Liver (tissue), 9 donors: ENCODE results near the gene CNDP2. TPM values are rescaled to one million over a fixed set of nuclear protein-coding genes. Genes with fewer than 3 reads are reported as not detected.

Experiments used
- DNase-seq: peaks from one replicate; pipeline ENCODE4 v3.0.0-alpha.2; 2017; ENCODE audit warnings: low spot score
- H3K27ac ChIP-seq, 2 donors: one replicate each; pipeline ENCODE4 v1.7.0; 2013; ENCODE audit warnings: inconsistent platforms in 2 of 2, low read length in 2 of 2, control low read depth in 1 of 2, low read depth in 1 of 2, mild to moderate bottlenecking in 1 of 2
- H3K27me3 ChIP-seq, 4 donors: one replicate each; pipeline versions ENCODE4 v1.6.1 to v1.7.0; 2013; ENCODE audit warnings: low read length in 3 of 4, inconsistent platforms in 1 of 4, mild to moderate bottlenecking in 1 of 4, moderate library complexity in 1 of 4; ENCODE audit not compliant: control insufficient read depth in 4 of 4, insufficient read depth in 4 of 4
- H3K36me3 ChIP-seq, 4 donors: one replicate each; pipeline versions ENCODE4 v1.6.1 to v1.7.0; 2013; ENCODE audit warnings: low read length in 3 of 4, mild to moderate bottlenecking in 3 of 4, low read depth in 1 of 4, moderate library complexity in 1 of 4; ENCODE audit not compliant: control insufficient read depth in 4 of 4, insufficient read depth in 3 of 4
- H3K4me1 ChIP-seq, 4 donors: one replicate each; pipeline versions ENCODE4 v1.6.1 to v1.7.0; 2013; ENCODE audit warnings: low read length in 3 of 4, mild to moderate bottlenecking in 3 of 4, moderate library complexity in 1 of 4; ENCODE audit not compliant: control insufficient read depth in 4 of 4, insufficient read depth in 4 of 4
- H3K4me3 ChIP-seq, 3 donors: one replicate each; pipeline versions ENCODE4 v1.6.1 to v1.7.0; 2013; ENCODE audit warnings: low read length in 3 of 3, control low read depth in 1 of 3, low read depth in 1 of 3, mild to moderate bottlenecking in 1 of 3
- H3K9ac ChIP-seq, 2 donors: one replicate each; pipeline ENCODE4 v1.7.0; 2013; ENCODE audit warnings: low read length in 2 of 2, mild to moderate bottlenecking in 2 of 2, moderate library complexity in 2 of 2, control low read depth in 1 of 2, low read depth in 1 of 2
- H3K9me3 ChIP-seq, 4 donors: one replicate each; pipeline versions ENCODE4 v1.6.1 to v1.7.0; 2013; ENCODE audit warnings: low read length in 3 of 4; ENCODE audit not compliant: control insufficient read depth in 4 of 4
- ATF3 ChIP-seq: IDR thresholded peaks from 2 replicates; pipeline ENCODE4 v1.6.1; 2016; ENCODE audit warnings: antibody characterized with exemption
- CTCF ChIP-seq: fragments of 150-350 bp; IDR thresholded peaks from 2 replicates; pipeline ENCODE4 v1.5.1; 2017; ENCODE audit warnings: improper control_type of control experiment, low read depth, low read length; ENCODE audit not compliant: missing input control
- EGR1 ChIP-seq, 2 donors: IDR thresholded peaks; 2 replicates each; pipeline ENCODE4 v1.6.1; 2016 to 2018; ENCODE audit warnings: antibody characterized with exemption in 2 of 2, low read depth in 2 of 2
- GABPA ChIP-seq, 2 donors: IDR thresholded peaks in 1 of 2; conservative IDR thresholded peaks in 1 of 2; 2 replicates each; pipeline ENCODE4 v1.6.1; 2016; ENCODE audit warnings: antibody characterized with exemption in 2 of 2, mild to moderate bottlenecking in 1 of 2, moderate library complexity in 1 of 2
- HNF4A ChIP-seq, 2 donors: conservative IDR thresholded peaks; 2 replicates each; pipeline ENCODE4 v1.6.1; 2016; ENCODE audit warnings: antibody characterized with exemption in 2 of 2, mild to moderate bottlenecking in 2 of 2
- HNF4G ChIP-seq: IDR thresholded peaks from 2 replicates; pipeline ENCODE4 v1.6.1; 2016; ENCODE audit warnings: antibody characterized with exemption
- JUND ChIP-seq, 2 donors: IDR thresholded peaks; 2 replicates each; pipeline ENCODE4 v1.6.1; 2016; ENCODE audit warnings: antibody characterized with exemption in 2 of 2
- NR2F2 ChIP-seq: IDR thresholded peaks from 2 replicates; pipeline ENCODE4 v1.6.1; 2016; ENCODE audit warnings: antibody characterized with exemption
- RXRA ChIP-seq, 2 donors: IDR thresholded peaks; 2 replicates each; pipeline ENCODE4 v1.6.1; 2017 to 2018; ENCODE audit warnings: antibody characterized with exemption in 2 of 2, mild to moderate bottlenecking in 1 of 2
- SP1 ChIP-seq: IDR thresholded peaks from 2 replicates; pipeline ENCODE4 v1.6.1; 2018; ENCODE audit warnings: antibody characterized with exemption, mild to moderate bottlenecking
- TAF1 ChIP-seq: conservative IDR thresholded peaks from 2 replicates; pipeline ENCODE4 v1.6.1; 2016; ENCODE audit warnings: antibody characterized with exemption, mild to moderate bottlenecking
- YY1 ChIP-seq: IDR thresholded peaks from 2 replicates; pipeline ENCODE4 v1.6.1; 2016; ENCODE audit warnings: antibody characterized with exemption, mild to moderate bottlenecking
- ZBTB33 ChIP-seq: IDR thresholded peaks from 2 replicates; pipeline ENCODE4 v1.6.1; 2016; ENCODE audit warnings: antibody characterized with exemption
- WGBS: extraction: QIAGEN DNeasy Blood & Tissue Kit; methylation state at CpG from one replicate; pipeline ENCODE4 v1.1.7; 2013; 5-methylcytosine and 5-hydroxymethylcytosine counted together
- polyA plus RNA-seq, 2 donors: library from polyadenylated mRNA; stranded (reverse) in 1 of 2; unstranded in 1 of 2; fragments of 200-250 nt in 1 of 2; fragments of >200 nt in 1 of 2; fragmentation: Nextera tagmentation in 1 of 2; extraction: Ambion mirVana in 1 of 2; gene quantifications; one replicate each; pipeline versions ENCODE4 v1.2.1 to v1.2.3, GENCODE V29; 2013 to 2015
- total RNA-seq, 2 donors: library from RNA; depleted of rRNA; stranded (reverse); fragments of >200 nt; gene quantifications; one replicate each; pipeline ENCODE4 v1.2.3, GENCODE V29; 2014
- TF ChIP-seq, protein P1 (sequence below): IDR thresholded peaks from 2 replicates; pipeline ENCODE4 v1.6.1; 2016; ENCODE audit warnings: antibody characterized with exemption, mild to moderate bottlenecking
- TF ChIP-seq, protein P2 (sequence below): IDR thresholded peaks from 2 replicates; pipeline ENCODE4 v1.6.1; 2016; ENCODE audit warnings: antibody characterized with exemption
- donor health status: healthy.
- donor health status: healthy.
- donor health status: healthy.
- donor health status: healthy.
- donor health status: healthy.

CNDP2 gene
- total and polyA plus RNA-seq, 4 donors = 65.5 to 167 (median 141) TPM

DNA sequence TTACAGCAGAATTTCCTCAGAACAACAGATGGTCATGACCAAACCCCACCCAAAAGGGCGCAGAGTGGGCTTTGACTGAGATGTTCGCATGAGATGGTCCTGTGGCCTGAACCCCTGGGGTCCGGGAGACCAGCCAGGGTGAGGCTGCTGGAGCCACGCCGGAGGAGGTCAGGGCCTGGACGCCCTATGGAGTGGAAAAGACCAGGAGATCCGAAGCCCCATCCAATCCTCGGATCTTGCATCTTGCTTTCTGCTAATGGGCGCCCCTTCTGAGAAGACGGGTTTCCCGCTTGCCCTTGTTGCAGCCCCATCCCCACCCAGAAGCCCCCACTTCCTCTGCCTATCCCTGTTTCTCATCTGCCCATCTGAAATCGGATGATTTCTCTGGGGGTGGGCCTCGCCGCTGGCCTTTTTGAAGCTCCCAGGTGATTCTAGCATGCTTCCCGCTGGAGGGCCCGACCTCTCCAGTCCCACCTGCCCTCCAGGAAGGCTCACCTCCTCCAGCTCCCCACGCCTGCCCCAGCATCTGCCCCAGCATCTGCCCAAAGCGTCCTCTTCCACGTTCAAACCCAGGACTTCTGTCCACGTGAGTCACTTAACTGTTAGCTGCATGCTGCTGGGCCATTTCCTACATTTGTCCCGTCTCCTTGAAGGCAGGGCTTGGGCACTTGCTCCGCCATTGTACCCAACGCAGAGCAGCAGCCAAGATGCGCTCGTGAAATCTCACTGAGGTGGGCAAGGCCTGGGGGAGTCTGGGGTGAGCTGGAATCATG lies 33.8 kb downstream of the CNDP2 start:
- H3K4me1 ChIP-seq = no peaks in the 10 kb centered on the region
- H3K27ac ChIP-seq = no peak overlapping the region
- no peaks in the 10 kb centered on the region for H3K9me3 ChIP-seq
- H3K4me3 ChIP-seq = no peak overlapping the region
- no peak for TF ChIP-seq HNF4G
- no peak for TF ChIP-seq JUND (IDR thresholded peaks at IDR 0.05)
- TF ChIP-seq NR2F2 = no peak
- TF ChIP-seq, protein P1, sequence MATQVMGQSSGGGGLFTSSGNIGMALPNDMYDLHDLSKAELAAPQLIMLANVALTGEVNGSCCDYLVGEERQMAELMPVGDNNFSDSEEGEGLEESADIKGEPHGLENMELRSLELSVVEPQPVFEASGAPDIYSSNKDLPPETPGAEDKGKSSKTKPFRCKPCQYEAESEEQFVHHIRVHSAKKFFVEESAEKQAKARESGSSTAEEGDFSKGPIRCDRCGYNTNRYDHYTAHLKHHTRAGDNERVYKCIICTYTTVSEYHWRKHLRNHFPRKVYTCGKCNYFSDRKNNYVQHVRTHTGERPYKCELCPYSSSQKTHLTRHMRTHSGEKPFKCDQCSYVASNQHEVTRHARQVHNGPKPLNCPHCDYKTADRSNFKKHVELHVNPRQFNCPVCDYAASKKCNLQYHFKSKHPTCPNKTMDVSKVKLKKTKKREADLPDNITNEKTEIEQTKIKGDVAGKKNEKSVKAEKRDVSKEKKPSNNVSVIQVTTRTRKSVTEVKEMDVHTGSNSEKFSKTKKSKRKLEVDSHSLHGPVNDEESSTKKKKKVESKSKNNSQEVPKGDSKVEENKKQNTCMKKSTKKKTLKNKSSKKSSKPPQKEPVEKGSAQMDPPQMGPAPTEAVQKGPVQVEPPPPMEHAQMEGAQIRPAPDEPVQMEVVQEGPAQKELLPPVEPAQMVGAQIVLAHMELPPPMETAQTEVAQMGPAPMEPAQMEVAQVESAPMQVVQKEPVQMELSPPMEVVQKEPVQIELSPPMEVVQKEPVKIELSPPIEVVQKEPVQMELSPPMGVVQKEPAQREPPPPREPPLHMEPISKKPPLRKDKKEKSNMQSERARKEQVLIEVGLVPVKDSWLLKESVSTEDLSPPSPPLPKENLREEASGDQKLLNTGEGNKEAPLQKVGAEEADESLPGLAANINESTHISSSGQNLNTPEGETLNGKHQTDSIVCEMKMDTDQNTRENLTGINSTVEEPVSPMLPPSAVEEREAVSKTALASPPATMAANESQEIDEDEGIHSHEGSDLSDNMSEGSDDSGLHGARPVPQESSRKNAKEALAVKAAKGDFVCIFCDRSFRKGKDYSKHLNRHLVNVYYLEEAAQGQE = no peak
- no peak for TF ChIP-seq HNF4A (conservative IDR thresholded peaks at IDR 0.05)
- no peak for TF ChIP-seq ATF3
- TF ChIP-seq YY1 = no peak
- no peak for TF ChIP-seq RXRA (IDR thresholded peaks at IDR 0.05)
- TF ChIP-seq EGR1 (IDR thresholded peaks at IDR 0.05; ENCODE audit: low read depth in 2 of 2) = no peak
- no peak for TF ChIP-seq SP1
- no peak for TF ChIP-seq CTCF
- no peaks in the 10 kb centered on the region for H3K36me3 ChIP-seq
- H3K9ac ChIP-seq = no peak overlapping the region
- no peaks in the 10 kb centered on the region for H3K27me3 ChIP-seq
- DNase-seq = no peak
- 95% methylated on average over 25 of the region's 25 CpGs for WGBS

DNA sequence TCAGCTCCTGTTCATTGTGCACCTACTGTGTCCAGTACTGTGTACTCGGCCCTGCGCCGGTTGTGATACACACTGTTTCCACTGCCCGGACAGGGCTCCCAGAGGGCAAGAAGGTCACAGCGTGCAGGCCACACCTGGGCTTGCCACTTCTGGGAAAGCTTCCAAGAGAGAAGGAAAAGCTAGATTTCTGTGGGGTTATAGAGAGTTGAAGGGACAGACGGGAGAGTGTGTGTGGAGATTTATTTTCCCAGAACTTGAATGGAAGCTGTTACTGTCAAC lies 34.4 kb downstream of the CNDP2 start:
- TF ChIP-seq TAF1 (no peak), SP1 (no peak), HNF4G (no peak), ZBTB33 (no peak), GABPA (IDR thresholded peaks at IDR 0.05 in 1 of 2, conservative IDR thresholded peaks at IDR 0.05 in 1 of 2) (no peak), NR2F2 (no peak), YY1 (no peak), ATF3 (no peak)
- TF ChIP-seq, protein P2, sequence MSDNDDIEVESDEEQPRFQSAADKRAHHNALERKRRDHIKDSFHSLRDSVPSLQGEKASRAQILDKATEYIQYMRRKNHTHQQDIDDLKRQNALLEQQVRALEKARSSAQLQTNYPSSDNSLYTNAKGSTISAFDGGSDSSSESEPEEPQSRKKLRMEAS = no peak
- TF ChIP-seq, protein P1 = no peak
- no peaks in the 10 kb centered on the region for H3K4me1 ChIP-seq
- H3K27me3 ChIP-seq = no peaks in the 10 kb centered on the region
- H3K27ac ChIP-seq = no peak overlapping the region
- no peak for DNase-seq
- H3K9me3 ChIP-seq = no peaks in the 10 kb centered on the region
- no peaks in the 10 kb centered on the region for H3K36me3 ChIP-seq
- H3K4me3 ChIP-seq = no peak overlapping the region
- H3K9ac ChIP-seq = no peak overlapping the region
- WGBS = 86% methylated on average over 6 of the region's 6 CpGs
